ENCODE measurements around the gene TMED8. TPM values are rescaled to one million over a fixed set of nuclear protein-coding genes. Genes with fewer than 3 reads are reported as not detected.

The TMED8 gene
- total and polyA plus RNA-seq, 2 of the 13 experiments (the other 11 are each of a cell fraction or from before 2014, with no cell fraction given) = 6.0 to 11.7 TPM

DNA sequence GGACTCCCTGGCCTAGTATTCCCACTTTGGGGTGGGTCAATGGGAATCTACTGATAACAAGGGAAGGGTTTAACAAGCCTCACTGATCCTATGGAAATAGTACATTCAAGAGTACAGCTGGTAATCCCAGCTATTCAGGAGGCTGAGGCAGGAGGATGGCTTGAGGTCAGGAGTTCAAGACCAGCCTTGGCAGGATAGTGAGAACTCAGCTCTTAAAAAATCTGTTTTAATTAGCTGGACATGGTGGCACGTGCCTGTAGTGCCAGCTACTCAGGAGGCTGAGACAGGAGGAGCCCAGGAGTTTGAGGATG is 60.7 kb downstream of the TMED8 start:
- Histone ChIP-seq H3K79me2 (ENCODE audit: insufficient read depth, low read length) (peaks cover 41% of the 10 kb centered on the region), H3K36me3 (replicated peaks in 1 of 2; ENCODE audit: control insufficient read depth in 1 of 2, insufficient read depth in 2 of 2, low read length in 2 of 2) (no peaks in the 10 kb centered on the region; a peak in 2 of 5 replicates), H3K9me3 (ENCODE audit: low read length) (no peaks in the 10 kb centered on the region), H3K27ac (ENCODE audit: extremely low read length, insufficient read depth, low read length) (no peak overlapping the region), H3K4me2 (ENCODE audit: low read depth, low read length) (no peak overlapping the region), H3K4me1 (ENCODE audit: insufficient read depth, low read length) (peaks cover 74% of the 10 kb centered on the region), H3K27me3 (ENCODE audit: control insufficient read depth in 1 of 2, insufficient read depth in 2 of 2, low read length in 2 of 2) (no peaks in the 10 kb centered on the region), H3K9ac (ENCODE audit: insufficient read depth, low read depth, low read length) (no peak overlapping the region), H4K20me1 (ENCODE audit: insufficient read depth, low read length) (no peaks in the 10 kb centered on the region), H3K4me3 (replicated peaks in 1 of 3; ENCODE audit: insufficient read depth in 1 of 3, low read depth in 2 of 3, low read length in 3 of 3) (no peak overlapping the region), H2AFZ (ENCODE audit: low read length) (no peak overlapping the region)
- no TSS peak for BruUV-seq (replicated peaks)
- intact Hi-C loops (cut with micrococcal nuclease; ENCODE audit: unreplicated experiment) = loop anchor here (1.0 to 5.0 kb wide), 2 partner anchors 15 to 236 kb away; no protein-coding TSS in a partner anchor
- in situ Hi-C loops (cut with HindIII; ENCODE audit: extremely low pct_ligation_motif_present, low pct_unique_long_range_greater_than_20kb) = no loop called here
- DNase-seq (ENCODE audit: low spot score) = no peak
- TF ChIP-seq, protein P1, sequence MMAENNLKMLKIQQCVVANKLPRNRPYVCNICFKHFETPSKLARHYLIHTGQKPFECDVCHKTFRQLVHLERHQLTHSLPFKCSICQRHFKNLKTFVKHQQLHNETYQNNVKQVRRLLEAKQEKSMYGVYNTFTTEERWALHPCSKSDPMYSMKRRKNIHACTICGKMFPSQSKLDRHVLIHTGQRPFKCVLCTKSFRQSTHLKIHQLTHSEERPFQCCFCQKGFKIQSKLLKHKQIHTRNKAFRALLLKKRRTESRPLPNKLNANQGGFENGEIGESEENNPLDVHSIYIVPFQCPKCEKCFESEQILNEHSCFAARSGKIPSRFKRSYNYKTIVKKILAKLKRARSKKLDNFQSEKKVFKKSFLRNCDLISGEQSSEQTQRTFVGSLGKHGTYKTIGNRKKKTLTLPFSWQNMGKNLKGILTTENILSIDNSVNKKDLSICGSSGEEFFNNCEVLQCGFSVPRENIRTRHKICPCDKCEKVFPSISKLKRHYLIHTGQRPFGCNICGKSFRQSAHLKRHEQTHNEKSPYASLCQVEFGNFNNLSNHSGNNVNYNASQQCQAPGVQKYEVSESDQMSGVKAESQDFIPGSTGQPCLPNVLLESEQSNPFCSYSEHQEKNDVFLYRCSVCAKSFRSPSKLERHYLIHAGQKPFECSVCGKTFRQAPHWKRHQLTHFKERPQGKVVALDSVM (CRISPR knock-in tag; IDR thresholded peaks at IDR 0.05) = peak; percentile 71
- TF ChIP-seq, protein P2, sequence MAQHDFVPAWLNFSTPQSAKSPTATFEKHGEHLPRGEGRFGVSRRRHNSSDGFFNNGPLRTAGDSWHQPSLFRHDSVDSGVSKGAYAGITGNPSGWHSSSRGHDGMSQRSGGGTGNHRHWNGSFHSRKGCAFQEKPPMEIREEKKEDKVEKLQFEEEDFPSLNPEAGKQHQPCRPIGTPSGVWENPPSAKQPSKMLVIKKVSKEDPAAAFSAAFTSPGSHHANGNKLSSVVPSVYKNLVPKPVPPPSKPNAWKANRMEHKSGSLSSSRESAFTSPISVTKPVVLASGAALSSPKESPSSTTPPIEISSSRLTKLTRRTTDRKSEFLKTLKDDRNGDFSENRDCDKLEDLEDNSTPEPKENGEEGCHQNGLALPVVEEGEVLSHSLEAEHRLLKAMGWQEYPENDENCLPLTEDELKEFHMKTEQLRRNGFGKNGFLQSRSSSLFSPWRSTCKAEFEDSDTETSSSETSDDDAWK (CRISPR knock-in tag; IDR thresholded peaks at IDR 0.05) = no peak
- no peak for FAIRE-seq
- ATAC-seq = no peak
- ChIA-PET CTCF (ENCODE audit: low intra/inter-chr PET ratio, low total read pairs) (interaction anchor here (2.5 kb wide), 1 partner anchor 14 kb away, joined by 54 read pairs; no protein-coding TSS in a partner anchor), POLR2A (interaction anchor here (1.0 to 5.5 kb wide), 2 partner anchors 13 to 15 kb away, joined by 3 to 70 read pairs; no protein-coding TSS in a partner anchor)
- WGBS (ENCODE audit: low lambda C conversion rate) = 71% methylated on average over 1 of the region's 1 CpG
